NCI-H82 treated with DMSO at 0.1 percent for 48 hours (cell line): Measurements from ENCODE around the gene UTS2R.
"Not testable (repeated sequence)": the region's sequence is repeated elsewhere in the genome, so short reads cannot be mapped to it uniquely, and the experiment has no call there.

Source experiments
- DNase-seq: peaks from one replicate; lab custom pipeline; 2025; ENCODE audit not compliant: unreplicated experiment; lab: John Stamatoyannopoulos, UW

Gene UTS2R

DNA sequence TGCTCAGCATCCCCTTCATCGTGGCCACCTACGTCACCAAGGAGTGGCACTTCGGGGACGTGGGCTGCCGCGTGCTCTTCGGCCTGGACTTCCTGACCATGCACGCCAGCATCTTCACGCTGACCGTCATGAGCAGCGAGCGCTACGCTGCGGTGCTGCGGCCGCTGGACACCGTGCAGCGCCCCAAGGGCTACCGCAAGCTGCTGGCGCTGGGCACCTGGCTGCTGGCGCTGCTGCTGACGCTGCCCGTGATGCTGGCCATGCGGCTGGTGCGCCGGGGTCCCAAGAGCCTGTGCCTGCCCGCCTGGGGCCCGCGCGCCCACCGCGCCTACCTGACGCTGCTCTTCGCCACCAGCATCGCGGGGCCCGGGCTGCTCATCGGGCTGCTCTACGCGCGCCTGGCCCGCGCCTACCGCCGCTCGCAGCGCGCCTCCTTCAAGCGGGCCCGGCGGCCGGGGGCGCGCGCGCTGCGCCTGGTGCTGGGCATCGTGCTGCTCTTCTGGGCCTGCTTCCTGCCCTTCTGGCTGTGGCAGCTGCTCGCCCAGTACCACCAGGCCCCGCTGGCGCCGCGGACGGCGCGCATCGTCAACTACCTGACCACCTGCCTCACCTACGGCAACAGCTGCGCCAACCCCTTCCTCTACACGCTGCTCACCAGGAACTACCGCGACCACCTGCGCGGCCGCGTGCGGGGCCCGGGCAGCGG lies 3.2 kb downstream of the UTS2R start:
- no peak for DNase-seq

DNA sequence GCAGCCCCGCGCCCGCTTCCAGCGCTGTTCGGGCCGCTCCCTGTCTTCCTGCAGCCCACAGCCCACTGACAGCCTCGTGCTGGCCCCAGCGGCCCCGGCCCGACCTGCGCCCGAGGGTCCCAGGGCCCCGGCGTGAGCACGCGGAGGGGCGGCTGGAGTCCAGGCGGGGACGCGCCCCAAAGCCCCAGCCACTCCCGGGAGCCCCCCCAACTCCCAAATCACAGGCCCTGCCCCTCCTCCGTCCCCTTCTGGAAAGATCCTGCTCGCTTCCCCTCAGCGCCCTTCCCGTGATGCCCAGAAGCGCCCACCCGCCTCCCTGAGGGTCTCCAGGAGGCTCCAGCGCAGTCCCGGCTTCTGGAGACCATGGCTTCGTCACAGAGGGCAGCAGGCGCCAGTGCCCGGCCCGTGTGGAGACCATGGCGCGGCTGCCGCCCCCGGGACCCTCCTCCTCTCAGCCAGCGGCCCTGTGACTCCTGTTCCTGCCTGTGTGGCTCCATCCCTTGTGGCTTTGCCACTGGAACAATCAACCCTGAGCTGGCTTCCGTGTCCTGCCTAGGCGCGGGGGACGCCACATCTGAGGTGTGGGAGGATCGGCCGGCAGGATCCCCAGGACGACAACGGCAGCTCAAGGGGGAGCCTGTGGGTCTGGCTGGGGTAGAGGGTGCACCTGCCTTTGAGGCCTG lies 3.9 kb downstream of the UTS2R start:
- no peak for DNase-seq

DNA sequence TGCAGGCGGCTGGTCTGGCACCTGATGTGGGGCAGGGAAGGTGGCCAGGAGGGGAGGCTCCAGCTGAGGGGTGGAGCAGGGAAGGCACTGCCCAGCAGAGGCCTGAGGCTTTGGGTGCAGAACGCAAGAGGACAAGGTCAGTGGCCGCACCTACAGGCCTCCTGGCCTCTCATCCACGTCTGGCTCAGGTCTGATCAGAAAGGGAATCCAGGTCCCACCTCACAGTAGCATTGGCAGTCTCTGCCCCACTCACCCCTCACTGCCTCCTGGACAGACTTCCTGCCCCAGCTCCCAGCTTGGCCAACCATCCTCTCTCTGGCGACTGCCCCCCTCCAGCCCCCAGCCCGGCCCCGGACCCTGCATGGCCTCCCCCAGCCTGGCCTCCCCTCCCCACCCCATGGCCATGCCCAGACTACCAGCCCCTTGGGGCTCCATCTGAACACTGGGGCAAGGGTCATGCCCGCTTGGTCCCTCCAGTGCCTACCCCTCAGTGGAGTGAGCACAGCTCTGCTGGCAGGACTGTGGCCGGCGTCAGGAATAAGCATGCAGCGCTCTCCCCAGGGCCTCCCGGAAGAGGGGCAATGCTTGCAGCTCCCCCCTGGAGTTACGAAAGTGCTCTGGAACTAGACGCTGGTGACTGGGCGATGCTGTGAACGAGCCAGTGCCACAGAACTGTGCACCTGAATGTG lies 4.6 kb downstream of the UTS2R start:
- no peak for DNase-seq

GRCh38 chr17:82377294-82377693 lies 5.7 kb downstream of the UTS2R start:
- DNase-seq: not testable (repeated sequence)

DNA sequence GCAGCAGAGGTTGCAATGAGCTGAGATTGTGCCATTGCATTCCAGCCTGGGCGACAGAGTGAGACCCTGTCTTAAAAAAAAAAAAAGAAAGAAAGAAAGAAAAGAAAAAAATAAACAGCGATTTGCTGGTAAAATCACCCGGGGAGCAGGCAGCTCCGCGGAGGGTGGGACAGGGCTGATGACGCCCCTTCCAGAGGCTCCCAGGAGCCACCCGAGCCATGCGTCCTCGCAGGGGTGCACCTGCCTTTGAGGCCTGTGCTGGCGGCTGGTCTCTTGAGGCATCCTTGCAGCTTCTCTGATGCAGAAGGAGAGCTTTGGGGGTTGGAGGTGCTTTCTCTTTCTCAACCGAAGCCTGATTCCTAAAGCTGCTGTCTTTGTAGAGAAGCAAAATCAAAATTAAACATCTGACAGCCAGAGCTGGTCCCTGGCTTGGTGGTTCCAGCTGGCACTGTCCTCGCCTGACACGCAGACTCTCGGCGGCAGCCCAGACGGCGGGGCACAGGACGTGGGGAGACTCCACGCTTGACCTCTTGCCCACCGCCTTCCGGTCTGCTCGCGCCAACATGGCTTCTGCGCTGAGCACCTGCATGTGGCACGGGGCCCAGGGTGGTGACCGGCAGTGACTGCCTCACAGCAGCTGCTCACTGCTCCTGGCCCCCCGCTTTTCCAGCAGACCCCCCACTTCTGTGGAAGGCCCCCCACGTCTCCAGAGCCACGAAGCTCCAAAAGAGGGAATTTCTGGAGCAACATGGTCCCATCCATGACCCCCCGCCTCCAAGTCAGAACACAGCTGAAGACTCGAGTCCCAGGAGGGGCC lies 6.6 kb downstream of the UTS2R start:
- no peak for DNase-seq

DNA sequence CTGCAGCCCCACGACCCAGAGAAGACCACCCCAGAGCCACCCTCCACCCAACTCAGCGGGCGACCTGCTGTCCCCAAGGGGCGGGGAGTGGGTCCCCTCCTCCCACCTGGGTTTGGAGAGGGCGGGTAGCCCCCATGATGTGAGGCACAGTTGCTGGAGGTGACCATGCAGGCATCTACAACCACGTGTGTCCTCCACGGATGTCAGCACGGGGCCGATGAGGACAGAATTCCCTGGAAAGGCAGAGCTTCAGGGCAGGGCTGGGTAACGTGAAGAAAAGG lies 7.1 kb downstream of the UTS2R start:
- DNase-seq: no peak

- no peak for DNase-seq
These were observed 9.5 kb downstream of the UTS2R start for GRCh38 chr17:82380860-82381702.

- not testable (repeated sequence) for DNase-seq
These were observed 10.1 kb downstream of the UTS2R start for GRCh38 chr17:82381703-82382009.

GRCh38 chr17:82382220-82382932 lies 10.8 kb downstream of the UTS2R start:
- DNase-seq: not testable (repeated sequence)

DNA sequence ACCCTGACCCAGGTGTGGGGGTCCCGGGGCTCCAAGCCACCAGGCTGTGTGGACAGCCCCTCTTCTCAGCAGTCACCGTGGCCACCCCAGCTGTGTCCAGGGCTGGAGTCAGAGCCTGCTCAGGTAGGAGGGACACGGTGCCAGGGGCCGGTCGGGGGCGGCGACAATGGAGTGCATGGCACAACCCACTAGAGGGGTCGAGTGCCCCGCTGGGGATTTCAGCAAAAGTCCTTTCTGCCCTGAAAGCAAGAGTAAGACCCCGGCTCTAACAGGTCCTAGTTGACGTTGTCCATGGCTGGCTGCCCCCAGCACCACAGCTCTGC lies 11.3 kb downstream of the UTS2R start:
- DNase-seq: no peak

DNA sequence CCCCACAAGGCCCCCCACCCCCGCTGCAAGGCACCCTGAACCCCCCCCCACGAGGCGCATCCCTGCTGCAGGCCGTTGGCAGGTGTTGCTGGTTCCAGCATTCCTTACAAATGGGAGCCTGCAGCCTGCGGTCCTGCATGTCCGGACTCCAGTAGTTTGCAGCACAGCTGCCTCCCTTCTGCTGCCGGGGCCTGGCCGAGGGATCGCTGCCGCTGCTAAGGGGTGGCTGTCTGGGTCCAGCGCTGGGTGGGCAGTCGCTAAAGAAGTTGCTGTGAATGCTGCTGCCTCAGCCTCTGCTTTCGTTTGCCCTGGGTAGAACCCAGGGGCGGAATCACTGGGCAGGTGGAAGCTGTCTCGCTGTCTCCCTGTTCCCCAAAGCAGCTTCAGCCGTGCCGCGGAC lies 11.8 kb downstream of the UTS2R start:
- DNase-seq: no peak

DNA sequence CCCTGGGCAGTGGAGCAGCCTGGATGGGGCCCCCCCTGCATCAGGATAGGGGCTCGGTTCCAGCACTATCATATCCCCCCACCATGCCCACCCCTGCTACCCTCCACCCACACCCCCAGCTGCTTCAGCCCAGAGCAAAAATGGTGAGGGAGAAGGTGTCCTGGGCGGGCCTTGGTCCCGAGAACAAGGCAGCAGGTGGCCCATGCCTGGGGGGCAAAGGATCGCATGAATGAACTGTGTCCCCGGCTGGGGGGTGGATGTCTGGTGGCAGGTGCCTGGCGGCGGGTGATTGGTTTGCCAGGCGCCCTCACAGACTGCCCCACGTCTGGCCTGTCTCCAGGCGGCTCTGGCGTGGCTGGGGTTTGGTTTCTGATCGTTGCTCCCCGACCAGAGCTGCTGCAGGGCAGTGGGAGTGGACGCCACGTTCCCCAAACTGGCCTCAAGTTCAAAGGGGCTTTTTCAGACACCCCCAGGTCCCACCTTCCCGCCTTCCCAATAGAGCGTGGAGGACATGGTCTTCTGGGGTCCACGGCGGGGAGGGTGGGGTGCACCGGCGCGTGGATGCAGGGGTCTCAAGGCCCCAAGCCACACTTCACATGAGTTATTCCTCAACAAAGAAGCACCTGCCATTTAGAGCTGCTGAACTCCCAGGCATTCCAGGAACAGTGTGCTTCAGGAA lies 12.6 kb downstream of the UTS2R start:
- DNase-seq: no peak

GRCh38 chr17:82384730-82385481 lies 13.3 kb downstream of the UTS2R start:
- no peak for DNase-seq

GRCh38 chr17:82385559-82386254 lies 14.1 kb downstream of the UTS2R start:
- DNase-seq: no peak

- DNase-seq: no peak
These were observed 14.8 kb downstream of the UTS2R start for GRCh38 chr17:82386255-82386831.

DNA sequence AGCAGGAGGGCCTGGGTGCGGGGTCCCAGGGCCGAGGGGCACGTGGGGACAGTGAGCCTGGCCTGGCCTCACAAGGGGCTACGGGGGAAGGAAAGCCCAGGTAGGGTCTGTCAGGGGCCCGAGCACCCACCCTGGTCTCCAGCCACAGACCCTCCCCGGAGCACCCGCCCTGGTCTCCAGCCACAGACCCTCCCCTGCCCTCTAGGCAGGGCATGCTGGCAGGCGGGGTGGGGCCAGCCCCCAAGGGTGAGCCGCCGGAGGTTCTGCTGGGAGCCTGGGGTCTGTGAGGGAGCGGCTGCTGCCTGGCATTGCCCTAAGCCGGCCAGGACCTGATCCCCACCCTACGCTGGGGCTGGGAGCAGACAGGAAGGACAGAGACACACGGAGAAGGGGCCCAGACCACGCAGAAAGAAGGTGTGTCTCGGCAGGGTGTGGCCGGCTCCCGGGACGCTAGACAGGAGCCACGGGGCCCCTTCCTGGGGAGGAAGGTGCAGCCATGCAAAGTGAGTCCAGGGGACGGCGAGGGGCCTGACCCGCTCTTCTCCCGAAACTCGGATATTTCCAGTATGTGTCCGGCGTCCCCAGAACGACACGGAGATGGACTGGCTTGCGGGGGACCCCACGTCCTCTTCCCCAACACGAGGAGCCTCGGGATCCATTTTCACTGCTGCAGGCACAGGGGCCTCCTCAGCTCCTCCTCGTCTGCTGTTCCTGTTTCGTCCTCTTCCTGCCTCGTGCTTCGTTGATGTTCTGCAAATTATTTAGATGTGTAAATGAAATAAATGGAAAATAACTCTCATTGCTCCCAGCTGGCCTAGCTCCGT lies 15.5 kb downstream of the UTS2R start:
- no peak for DNase-seq

GRCh38 chr17:82387705-82388106 lies 16.1 kb downstream of the UTS2R start:
- DNase-seq: no peak
